GM19193 (cell line): ENCODE data around the gene RHOU.

Experiments
- POLR2A ChIP-seq: IDR thresholded peaks from 4 replicates; pipeline ENCODE4 v1.6.1; 2011; ENCODE audit not compliant: insufficient read depth, insufficient read length; ENCODE audit errors: extremely low read depth

The RHOU gene

DNA sequence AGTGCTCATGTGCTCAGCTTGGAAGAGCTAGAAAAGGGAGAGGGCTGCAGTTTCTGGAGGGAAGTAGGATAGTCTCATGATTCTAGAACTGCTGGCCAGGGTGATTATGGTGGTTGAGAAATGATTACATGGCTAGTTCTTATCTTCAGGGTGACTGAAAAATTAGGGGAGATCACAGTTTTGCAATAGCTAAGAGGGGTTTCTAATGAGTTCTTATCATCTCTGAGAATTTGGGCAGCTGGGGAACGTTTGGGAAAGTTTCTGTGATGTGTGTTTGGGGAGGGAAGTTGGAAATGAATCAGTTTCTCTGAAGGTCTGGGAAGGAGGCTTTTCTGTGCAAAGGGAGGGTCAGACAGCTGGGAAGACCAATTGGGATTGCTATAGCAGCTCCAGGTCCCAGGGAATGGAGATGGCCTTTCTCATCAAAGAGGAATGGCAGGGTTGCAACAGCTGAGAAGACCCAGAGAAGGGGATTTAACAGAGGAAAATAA is 7.6 kb upstream of the RHOU start:
- TF ChIP-seq POLR2A: no peak

- no peak for TF ChIP-seq POLR2A
These were observed 2.9 kb upstream of the RHOU start for GRCh38 chr1:228732426-228732825.

GRCh38 chr1:228733576-228733975 is 1.7 kb upstream of the RHOU start:
- no peak for TF ChIP-seq POLR2A

DNA sequence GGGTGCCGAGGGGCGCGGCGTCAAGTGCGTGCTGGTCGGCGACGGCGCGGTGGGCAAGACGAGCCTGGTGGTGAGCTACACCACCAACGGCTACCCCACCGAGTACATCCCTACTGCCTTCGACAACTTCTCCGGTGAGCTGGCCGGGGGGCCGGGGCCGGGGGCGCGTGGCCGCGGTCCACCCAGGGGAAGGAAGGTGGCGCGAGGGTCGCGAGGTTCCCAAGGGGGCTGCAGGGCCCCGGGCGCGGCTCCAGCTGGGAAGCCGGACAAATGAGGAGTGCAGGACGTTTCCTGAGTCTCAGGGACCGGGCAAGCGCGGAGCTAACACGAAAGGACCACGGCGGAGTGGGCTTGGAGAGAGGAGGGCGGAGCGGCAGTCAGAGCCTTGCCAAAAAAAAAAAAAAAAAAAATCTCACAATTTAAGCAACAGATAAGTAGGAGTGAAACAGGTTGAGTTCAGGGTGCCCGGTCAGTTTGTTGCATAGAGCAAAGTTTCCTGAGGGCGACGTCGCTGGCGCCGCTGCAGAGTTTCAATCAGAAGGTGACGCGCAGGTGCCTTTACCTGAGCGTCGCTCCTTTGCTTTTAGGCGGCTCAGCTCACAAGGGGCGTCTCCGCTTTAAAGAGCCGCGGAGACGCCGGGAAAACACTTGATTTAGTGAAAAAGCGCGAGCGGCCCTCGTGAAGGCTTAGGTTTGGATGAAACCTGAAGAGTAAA is 750 bp downstream of the RHOU start:
- no peak for TF ChIP-seq POLR2A

DNA sequence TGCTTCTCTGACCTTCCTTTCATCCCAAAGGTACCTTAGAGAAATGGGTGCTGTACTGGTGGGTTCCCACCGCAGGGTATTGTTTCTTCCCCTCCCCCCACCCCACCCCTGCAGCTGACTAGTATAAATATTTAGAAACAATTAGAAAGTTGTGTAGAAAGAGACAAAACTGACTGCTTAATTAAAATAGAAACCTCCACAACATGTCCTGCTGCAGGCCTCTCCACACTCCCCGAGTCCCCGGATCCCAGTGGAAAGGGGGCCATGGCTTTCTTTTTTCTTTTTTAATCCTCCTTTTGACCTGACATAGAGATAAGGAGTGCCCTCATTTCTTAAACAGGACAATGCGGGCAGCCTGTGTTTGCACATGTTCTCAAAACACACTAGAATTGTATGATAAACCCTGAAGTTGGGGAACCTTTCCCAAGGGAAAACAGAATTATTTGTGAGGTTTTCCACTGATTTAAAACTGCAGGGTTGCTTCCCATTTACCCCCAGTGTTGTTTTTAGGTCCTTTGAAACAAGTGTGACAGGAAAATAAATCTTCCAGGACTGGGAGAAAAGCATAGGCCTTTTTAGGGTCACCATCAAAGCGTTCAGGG is 1.7 kb downstream of the RHOU start:
- no peak for TF ChIP-seq POLR2A

GRCh38 chr1:228737601-228738041 is 2.3 kb downstream of the RHOU start:
- TF ChIP-seq POLR2A: no peak

DNA sequence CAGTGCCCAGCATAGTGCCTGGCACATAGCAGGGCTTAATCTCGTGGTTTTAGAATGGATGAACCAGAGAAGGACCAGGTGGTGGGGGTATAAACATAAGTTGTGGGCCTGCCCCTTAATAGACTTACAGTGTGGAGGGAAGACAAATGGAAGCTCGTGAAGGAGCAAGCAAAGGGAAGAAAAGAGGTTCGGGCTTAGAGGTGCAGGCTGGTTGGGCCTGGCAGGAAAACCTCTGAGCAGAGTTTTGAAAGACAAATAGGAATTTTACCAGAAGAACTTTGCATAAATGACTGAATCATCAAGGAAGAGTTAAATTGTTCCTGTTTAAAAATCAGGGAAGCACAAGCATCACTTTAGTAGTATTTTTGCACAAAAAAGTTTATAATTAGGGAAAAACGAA is 4.5 kb downstream of the RHOU start:
- no peak for TF ChIP-seq POLR2A

GRCh38 chr1:228740543-228741317 is 5.5 kb downstream of the RHOU start:
- no peak for TF ChIP-seq POLR2A

DNA sequence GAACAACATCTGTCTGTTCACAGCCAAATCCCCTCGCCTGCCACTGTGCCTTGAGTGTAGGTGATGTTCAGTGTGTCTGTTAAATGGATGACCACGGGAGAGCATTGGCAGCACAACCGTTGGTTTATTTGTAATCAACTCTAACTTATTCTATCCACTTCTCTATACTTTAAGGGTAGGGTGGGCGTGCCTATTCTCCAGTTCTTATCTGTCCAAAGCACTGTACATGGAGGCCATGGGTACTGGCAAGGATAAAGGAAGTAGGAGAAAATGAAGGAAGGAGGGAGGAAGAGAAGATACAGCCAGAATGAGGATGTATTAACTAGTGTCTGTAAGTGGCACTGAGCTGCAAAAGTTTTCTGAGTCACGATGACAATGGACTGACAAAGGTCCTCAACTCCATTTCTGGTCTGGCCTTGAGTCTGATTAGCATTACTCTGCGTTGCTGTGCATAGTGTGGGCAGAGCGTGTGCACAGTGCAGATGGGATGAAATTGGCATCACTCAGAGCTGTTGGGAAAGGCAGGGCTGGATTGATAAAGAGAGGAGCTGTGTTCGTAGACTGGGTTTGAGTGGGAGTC is 7.1 kb downstream of the RHOU start:
- TF ChIP-seq POLR2A: no peak

DNA sequence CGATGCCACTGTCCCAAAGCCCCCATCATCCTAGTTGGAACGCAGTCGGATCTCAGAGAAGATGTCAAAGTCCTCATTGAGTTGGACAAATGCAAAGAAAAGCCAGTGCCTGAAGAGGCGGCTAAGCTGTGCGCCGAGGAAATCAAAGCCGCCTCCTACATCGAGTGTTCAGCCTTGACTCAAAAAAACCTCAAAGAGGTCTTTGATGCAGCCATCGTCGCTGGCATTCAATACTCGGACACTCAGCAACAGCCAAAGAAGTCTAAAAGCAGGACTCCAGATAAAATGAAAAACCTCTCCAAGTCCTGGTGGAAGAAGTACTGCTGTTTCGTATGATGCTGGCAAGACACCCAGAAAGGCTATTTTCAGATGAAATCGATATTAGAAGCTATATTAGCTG is 8.1 kb downstream of the RHOU start:
- TF ChIP-seq POLR2A: no peak

- TF ChIP-seq POLR2A: no peak
These were observed 9.1 kb downstream of the RHOU start for GRCh38 chr1:228744356-228744755.

GRCh38 chr1:228744918-228745317 is 9.6 kb downstream of the RHOU start:
- TF ChIP-seq POLR2A: no peak

DNA sequence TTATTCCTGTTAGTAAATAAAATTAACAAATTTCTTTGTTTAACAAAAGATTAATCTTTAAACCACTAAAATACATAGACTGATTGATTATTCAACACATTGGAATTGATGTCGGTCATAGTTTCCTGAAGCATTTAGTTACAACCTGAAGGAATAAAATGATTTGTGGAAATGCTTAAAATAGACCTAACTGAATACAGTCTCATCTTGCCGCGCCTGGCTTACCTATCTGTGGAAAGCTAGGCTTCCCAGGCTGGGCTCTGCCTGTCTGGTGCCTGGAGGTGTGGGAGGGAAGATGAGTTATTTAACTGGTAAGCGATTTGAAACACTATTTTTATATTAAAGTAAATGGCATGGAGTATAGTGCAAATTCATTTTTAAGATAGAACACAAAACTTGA is 10.2 kb downstream of the RHOU start:
- TF ChIP-seq POLR2A: no peak

DNA sequence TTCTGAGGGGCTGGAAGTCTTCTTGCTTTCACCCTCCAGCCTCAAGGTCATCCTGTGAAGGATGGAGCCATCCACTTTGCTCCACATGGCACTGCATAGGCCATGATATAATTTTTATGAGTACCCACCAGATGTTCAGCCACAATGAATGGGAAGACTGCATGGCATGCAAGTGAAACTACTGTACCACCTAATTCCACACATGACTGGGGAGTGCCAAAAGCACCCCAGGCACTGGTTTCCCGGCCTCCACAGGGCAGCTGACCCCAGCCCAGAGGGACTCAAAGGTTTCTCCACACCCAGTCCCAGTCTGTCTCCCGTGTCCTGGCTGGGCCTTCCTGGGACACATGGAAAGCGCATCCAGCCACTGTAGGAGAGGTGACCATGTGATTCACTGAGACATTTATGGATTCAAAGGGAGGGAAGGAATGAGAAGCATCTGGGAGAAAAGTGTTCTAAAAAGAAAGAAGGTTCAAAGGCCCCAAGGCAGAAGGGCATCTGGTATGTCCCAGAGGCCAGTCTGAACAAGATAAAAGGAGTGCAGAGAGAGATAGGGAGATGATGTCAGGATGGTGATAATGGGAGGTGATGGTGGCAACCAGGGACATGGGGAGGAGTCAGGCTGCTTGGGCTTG is 12.1 kb downstream of the RHOU start:
- TF ChIP-seq POLR2A: no peak

- TF ChIP-seq POLR2A: no peak
These were observed 12.8 kb downstream of the RHOU start for GRCh38 chr1:228748029-228748428.
